ENCODE measurements around the gene RHBDD3.

Gene RHBDD3

GRCh38 chr22:29269230-29269604 lies 1.4 kb upstream of the RHBDD3 start:
- peak in 1 of 5 experiments; percentile 19 for DNase-seq

- DNase-seq, result peak in 4 of 5 experiments; percentile 18 to 67 (median 38)
These were observed 889 bp upstream of the RHBDD3 start for GRCh38 chr22:29268511-29269229.

GRCh38 chr22:29267462-29267857 lies 321 bp downstream of the RHBDD3 start:
- no peak for DNase-seq

GRCh38 chr22:29266564-29267461 lies 968 bp downstream of the RHBDD3 start:
- DNase-seq, result peak in 1 of 5 experiments; percentile 7

GRCh38 chr22:29265929-29266328 lies 1.9 kb downstream of the RHBDD3 start:
- no peak for DNase-seq

GRCh38 chr22:29265305-29265704 lies 2.5 kb downstream of the RHBDD3 start:
- DNase-seq, result no peak

- DNase-seq, result no peak
These were observed 3.9 kb downstream of the RHBDD3 start for GRCh38 chr22:29263791-29264276.

- DNase-seq, result no peak
These were observed 7.0 kb downstream of the RHBDD3 start for GRCh38 chr22:29260601-29261315.

- no peak for DNase-seq
These were observed 7.7 kb downstream of the RHBDD3 start for GRCh38 chr22:29260031-29260560.

GRCh38 chr22:29259253-29259899 lies 8.4 kb downstream of the RHBDD3 start:
- no peak for DNase-seq

GRCh38 chr22:29258407-29259252 lies 9.2 kb downstream of the RHBDD3 start:
- DNase-seq, result no peak

- DNase-seq, result no peak
These were observed 10.0 kb downstream of the RHBDD3 start for GRCh38 chr22:29257751-29258181.

GRCh38 chr22:29256606-29257325 lies 11.0 kb downstream of the RHBDD3 start:
- no peak for DNase-seq

GRCh38 chr22:29255064-29255621 lies 12.6 kb downstream of the RHBDD3 start:
- no peak for DNase-seq

- peak in 1 of 5 experiments; percentile 57 for DNase-seq
These were observed 13.5 kb downstream of the RHBDD3 start for GRCh38 chr22:29254286-29254660.

GRCh38 chr22:29253561-29254285 lies 14.1 kb downstream of the RHBDD3 start:
- DNase-seq, result no peak

- no peak for DNase-seq
These were observed 15.5 kb downstream of the RHBDD3 start for GRCh38 chr22:29251981-29252911.

GRCh38 chr22:29251265-29251664 lies 16.5 kb downstream of the RHBDD3 start:
- no peak for DNase-seq

All from T-helper 2 cell (primary cell).